PFSK-1 (cell line): ENCODE results near the gene P2RY4.

Source experiments
- FOXP2 ChIP-seq: optimal IDR thresholded peaks from 2 replicates; pipeline ENCODE3; 2011; ENCODE audit warnings: borderline replicate concordance, control low read depth, inconsistent platforms; ENCODE audit not compliant: insufficient read depth; ENCODE audit errors: extremely low read length, extremely low read depth
- POLR2AphosphoS5 ChIP-seq: IDR thresholded peaks from 2 replicates; pipeline ENCODE4 v1.6.1; 2012; ENCODE audit warnings: low read depth, mild to moderate bottlenecking, control low read depth, low read length, moderate library complexity
- REST ChIP-seq, 2 experiments: IDR thresholded peaks; 2 replicates each; pipeline versions ENCODE4 v1.6.1 to v1.8.0; 2011 to 2012; ENCODE audit warnings: low read depth in 2 of 2, low read length in 2 of 2, control low read depth in 1 of 2, inconsistent platforms in 1 of 2, mild to moderate bottlenecking in 1 of 2, moderate library complexity in 1 of 2; ENCODE audit not compliant: insufficient read depth in 1 of 2
- SIN3A ChIP-seq: IDR thresholded peaks from 2 replicates; pipeline ENCODE4 v1.6.1; 2012; ENCODE audit warnings: mild to moderate bottlenecking, low read length, moderate library complexity, borderline replicate concordance; ENCODE audit not compliant: insufficient read depth
- TAF1 ChIP-seq: IDR thresholded peaks from 2 replicates; pipeline ENCODE4 v1.6.1; 2012; ENCODE audit warnings: low read length, control low read depth, borderline replicate concordance; ENCODE audit not compliant: insufficient read depth

Gene P2RY4

GRCh38 chrX:70264784-70265183, 4.8 kb upstream of the P2RY4 start:
- TF ChIP-seq SIN3A (no peak), REST (IDR thresholded peaks at IDR 0.05; ENCODE audit: insufficient read depth in 1 of 2, low read depth in 2 of 2, low read length in 2 of 2) (peak; percentile 78 to 93)

- 0 out of 4 replicates have a peak, but pooled peaks have one; percentile 26 to 41 for TF ChIP-seq REST (IDR thresholded peaks at IDR 0.05; ENCODE audit: insufficient read depth in 1 of 2, low read depth in 2 of 2, low read length in 2 of 2)
- TF ChIP-seq TAF1 = no peak
These were observed 3.1 kb upstream of the P2RY4 start for GRCh38 chrX:70262952-70263567.

- TF ChIP-seq TAF1 = no peak
- TF ChIP-seq SIN3A = no peak
- no peak for TF ChIP-seq FOXP2
- no peak for TF ChIP-seq REST (IDR thresholded peaks at IDR 0.05; ENCODE audit: insufficient read depth in 1 of 2, low read depth in 2 of 2, low read length in 2 of 2)
- TF ChIP-seq POLR2AphosphoS5 = no peak
These were observed 2.3 kb downstream of the P2RY4 start for GRCh38 chrX:70257423-70258288.

- no peak for TF ChIP-seq SIN3A
- TF ChIP-seq REST (IDR thresholded peaks at IDR 0.05; ENCODE audit: insufficient read depth in 1 of 2, low read depth in 2 of 2, low read length in 2 of 2) = no peak
- TF ChIP-seq POLR2AphosphoS5 = no peak
- TF ChIP-seq TAF1 = no peak
- no peak for TF ChIP-seq FOXP2
These were observed 4.6 kb downstream of the P2RY4 start for GRCh38 chrX:70255452-70255851.
